Midbrain (tissue), 1 donor: ENCODE measurements around the gene RABGAP1.

ENCODE experiments used
- DNase-seq: peaks from one replicate; lab custom pipeline; 2025; lab: John Stamatoyannopoulos, UW

The RABGAP1 gene

DNA sequence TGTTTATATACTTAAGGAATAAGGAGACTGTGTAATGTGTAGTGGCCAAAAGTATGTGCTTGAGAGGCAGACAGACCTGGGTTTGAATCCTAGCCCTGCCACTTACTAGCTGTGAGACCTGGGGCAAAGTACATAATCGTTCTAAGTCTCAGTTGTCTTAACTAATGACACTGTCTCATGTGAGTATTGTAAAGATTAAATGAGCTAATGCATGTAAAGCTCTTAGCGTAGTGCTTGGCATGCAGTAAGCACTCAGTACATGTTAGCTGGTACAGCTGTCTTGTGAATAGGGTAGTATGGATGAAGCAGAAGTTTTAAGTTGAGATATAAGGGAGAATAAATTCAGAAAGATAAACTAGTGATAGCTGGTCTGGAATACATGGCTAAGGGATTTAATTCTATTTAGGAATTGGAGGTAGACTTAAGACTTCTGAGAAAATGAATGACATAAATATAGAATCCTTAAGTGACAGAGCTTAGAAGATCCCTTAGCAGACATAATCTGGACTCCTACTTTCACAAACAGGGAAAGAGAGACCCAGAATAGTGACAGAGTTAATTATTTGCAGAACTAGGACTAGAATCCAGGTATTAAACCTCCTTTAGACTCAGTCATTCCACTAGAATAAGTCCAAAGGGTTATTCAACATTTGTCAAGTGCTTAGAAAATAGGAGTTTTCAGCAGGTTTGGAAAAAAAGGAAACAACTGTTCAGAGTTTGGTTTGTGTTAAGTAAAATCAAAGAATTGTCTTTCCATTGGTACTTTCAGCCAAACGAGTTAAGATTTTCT is 105.8 kb downstream of the RABGAP1 start:
- no peak for DNase-seq

DNA sequence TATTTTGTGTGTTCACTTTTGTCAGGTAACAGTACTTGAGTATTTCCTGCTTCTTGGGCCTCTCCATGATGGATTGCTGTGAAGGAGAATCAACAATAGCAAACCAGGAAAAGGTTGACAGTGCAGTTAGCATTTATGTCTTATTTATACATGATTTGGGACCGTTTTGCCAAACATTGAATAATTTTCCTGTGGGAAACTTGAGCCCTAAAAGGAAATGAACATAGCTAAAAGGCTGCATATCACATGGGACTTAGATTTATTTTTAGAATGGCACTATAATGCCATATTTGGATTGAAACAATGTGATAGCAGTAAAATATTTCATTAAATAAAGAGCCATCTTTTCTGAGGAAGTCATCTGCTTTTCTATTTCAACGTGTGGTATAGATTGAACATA is 107.9 kb downstream of the RABGAP1 start:
- DNase-seq, result no peak

DNA sequence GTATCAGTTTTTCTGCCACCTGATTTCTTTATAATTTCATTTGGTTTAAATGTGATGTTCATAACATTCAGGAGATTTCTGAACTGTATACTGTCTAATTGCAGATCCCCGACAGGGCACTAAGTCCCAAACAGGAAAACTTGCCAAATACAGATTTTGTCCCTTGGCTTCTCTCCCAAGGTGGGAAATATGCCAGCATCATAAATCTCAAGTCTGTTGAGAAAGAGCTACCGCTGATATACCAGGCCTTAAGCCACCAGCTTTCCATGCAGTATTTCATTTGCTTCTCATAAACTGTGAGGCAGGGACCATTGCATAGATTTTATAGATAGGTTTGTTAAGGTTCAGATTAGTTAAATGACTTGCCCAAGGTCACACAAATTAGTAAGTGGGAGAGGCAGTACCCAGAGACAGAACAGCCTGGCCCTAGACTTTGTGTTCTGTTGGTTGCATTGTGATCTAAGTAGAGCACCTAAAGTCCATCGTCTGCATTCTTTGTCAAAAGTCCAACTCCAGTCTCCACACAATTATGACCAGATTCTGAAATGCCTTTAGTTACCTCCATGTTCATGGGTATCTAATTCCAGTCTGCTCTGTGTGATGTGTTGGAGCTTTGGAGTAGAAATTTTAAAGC is 108.9 kb downstream of the RABGAP1 start:
- no peak for DNase-seq

DNA sequence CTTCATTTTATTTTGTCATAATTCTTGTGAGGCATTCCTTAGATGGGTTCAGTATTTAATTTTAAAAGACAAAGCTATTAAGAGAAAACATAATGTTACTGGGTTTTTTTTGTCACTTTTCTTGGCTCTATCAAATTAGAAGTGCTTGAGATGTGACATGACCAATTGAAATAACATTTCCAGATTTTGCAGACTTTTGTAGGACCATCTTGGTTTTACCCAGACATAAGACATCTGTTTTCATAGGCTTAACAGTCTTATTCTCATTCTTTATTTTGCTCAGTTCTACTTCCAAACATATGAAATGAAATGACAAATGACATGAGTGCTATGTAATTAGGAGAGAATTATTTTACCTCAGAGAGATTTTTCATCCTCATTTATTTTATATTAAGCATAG is 112.2 kb downstream of the RABGAP1 start:
- no peak for DNase-seq

DNA sequence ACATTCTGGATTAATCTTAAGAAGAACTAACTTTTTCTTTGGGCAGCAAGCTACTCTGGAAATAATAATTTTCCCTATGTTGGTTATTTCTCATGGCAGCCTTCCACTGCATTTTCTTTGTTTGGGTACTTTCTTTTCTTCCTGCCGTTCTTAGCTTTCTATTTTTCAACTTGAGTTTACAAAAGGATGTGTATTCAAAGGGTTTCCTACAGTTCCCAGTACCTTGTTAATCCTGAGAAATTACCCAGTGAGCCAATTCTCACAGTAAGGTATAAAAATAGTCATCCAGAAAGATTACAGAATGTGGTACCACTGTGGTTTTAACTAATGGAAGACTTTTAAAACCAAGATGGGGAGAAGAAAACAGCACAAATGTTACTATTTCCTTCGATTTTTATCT is 112.9 kb downstream of the RABGAP1 start:
- no peak for DNase-seq

DNA sequence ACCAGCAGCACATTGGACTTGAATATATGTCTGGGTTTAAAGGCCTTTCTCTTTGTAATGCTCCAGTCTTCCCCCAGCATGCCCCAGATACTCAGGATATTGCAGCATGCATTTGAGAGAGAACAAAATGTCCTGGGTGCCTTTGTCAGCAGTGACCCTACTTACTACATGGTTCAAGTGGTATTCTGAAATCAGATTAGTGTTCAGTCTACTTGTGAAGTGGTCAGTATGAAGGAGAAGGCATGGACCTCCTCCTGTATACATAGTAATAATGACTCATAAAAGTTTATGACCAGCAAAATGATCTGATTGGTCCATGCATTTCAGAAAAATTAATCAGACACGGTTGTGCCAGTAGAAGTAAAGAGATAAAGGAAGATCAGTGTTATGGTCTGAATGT is 118.0 kb downstream of the RABGAP1 start:
- DNase-seq, result no peak

DNA sequence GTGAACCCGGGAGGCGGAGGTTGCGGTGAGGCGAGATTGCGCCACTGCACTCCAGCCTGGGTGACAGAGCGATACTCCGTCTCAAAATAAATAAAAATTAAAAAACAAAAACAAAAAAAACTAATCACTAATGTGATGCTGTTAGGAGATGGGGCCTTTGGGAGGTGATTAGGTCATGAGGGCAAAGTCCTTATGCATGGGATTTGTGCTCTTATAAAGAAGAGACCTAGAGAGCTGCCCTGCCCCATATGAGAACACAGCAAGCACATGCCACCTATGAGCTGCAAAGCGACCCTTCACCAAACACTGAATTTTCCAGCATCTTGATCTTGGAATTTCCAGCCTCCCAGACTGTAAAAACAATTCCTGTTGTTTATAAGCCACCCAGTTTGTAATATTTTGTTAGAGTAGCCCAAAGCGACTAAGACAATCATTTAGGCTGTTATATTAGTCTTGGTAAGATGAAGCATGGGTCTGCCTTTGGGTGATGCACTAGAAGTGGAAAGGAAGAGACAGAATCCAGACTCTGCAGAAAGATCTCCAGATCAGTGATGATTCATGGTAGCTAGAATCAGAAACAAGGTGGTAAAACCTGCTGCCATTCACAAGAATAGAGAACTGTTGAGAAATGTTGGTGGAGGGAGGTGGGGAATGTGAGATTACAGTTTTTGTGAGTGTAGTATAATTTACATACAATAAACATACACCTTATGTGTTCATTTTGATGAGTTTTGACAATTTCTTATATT is 118.8 kb downstream of the RABGAP1 start:
- DNase-seq, result no peak

DNA sequence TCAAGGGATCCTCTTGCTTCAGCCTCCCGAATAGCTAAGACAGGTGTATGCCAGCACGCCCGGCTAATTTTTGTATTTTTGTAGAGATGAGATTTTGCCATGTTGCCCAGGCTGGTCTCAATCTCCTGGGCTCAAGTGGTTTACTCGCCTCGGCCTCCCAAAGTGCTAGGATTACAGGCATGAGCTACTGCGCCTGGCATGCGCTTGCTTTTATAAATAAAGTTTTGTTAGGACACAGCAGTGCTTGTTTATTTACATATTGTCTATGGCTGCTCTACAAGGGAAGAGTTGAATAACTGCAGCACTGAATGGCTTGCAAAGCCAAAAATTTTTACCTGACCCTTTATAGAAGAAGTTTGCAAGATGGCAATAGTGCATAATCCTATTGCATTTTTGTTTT is 120.4 kb downstream of the RABGAP1 start:
- no peak for DNase-seq

DNA sequence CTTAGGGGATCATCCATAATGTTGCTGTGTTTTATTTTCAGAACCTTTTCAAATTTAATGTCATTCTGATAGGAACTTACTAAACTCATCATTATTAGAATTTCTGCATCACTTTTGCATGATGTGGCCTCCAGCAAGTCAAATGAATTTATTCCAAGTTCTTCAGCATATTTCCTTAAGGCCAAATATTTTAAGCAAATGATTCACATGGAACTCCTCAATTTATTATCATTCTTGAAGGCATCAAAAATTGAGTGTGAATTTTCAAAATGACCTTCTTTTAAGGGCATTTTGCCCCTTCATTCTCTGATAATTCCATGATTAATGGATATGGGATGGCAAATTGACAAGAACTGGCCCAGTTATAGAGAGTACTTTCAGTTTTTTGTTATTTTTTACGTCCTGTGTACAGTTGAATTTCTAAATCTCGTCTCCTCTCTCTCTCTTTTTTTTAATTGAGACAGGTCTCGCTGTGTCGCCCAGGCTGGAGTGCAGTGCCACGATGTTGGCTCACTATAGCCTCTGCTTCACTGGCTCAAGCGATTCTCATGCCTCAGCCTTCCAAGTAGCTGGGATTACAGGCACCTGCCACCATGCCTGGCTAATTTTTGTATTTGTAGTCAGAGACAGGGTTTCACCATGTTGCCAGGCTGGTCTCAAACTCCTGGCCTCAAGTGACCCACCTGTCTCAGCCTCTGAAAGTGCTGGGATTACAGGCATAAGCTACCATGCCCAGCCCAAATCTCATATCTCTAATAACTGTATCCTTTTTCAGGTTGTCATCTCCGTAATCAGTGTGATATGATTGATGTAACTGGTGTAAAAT is 121.7 kb downstream of the RABGAP1 start:
- no peak for DNase-seq

DNA sequence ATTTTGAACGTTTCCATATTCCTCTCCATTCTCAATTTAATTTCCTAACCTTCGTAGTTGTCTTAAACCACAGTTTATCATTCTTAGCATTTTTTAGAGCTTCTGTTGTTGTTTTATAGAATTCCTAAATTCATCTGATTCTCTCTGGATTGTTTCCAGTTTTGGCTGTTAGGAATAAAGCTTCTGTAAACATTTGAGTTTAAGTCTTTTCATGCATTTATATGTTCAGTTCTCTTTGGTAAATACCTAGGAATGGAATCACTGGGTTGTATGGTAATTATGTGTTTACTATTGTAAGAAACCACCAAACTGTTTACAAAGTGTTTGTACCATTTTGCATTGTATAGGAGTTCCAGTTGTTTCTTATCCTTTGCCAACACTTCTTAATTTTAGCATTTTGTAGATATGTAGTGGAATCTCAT is 122.4 kb downstream of the RABGAP1 start:
- DNase-seq, result no peak

DNA sequence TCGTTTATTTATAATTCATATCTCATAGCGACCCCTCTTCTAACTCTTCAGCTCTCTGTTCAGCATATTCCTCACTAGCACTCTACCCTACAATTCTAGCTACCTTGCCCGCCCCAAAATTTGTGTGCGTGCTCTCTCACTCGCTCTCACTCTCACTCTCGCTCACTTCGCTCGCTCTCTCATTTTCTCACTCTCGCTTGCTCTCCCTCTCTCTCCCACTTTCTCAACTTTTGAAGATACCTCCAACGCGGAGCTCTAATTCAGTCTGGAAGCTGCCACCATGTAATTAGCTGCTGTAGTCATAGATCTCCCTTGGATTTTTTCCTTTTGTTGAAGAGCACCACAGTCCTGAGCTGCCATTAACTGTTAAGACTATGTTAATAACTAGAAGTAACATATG is 123.1 kb downstream of the RABGAP1 start:
- no peak for DNase-seq

DNA sequence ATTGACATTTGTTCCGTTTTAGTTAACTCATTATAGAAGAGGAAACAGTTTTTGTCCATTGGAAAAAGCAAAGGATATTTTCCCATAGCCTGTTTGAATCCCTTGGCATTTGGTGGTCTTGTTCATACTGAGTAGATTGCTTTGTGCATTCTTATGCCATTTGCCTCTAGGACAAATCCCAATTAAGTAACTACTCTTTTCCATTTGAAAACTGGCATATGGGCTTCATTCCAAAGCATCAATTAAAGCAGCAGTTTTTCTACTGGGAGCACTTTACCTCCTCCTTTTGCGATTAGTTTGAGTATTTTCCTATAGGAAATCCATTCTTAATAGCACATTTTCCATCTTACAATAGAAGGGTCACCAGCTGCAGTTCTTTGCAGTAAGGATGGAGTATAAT is 123.9 kb downstream of the RABGAP1 start:
- no peak for DNase-seq

DNA sequence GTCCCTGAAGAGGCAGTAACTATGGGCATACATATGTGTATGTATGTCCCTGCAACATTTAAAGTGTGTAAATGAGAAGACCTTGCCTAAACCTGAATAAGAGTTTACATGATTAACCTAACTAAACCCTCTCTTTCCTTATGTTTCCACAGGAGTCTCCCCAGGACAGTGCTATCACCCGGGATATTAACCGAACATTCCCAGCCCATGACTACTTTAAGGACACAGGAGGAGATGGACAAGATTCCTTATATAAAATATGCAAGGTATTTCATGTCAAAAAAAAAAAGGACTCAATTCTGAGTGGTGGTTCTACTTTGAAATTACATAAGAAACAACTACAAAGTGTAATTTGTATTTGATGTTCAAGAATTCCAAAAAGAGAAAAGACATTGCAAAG is 124.4 kb downstream of the RABGAP1 start:
- DNase-seq, result no peak

DNA sequence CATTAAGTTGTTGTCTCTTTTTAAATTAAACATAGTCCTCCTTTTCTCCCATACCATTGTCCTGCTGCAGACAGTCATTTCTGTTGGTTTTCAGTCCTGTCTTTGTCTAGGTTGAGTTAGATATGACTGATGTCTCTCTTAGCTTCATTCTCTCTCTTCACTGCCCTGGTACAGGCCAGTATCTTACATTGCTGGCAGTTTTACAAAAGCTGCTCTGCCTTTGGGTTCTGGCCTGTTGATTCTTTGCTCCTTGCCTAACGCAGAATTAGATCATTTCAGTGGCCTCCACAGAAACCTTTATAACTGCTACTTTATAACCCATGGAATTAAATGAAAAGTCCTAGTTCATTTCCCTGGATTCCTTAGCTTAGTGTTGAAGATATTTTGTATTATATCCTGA is 126.3 kb downstream of the RABGAP1 start:
- no peak for DNase-seq

DNA sequence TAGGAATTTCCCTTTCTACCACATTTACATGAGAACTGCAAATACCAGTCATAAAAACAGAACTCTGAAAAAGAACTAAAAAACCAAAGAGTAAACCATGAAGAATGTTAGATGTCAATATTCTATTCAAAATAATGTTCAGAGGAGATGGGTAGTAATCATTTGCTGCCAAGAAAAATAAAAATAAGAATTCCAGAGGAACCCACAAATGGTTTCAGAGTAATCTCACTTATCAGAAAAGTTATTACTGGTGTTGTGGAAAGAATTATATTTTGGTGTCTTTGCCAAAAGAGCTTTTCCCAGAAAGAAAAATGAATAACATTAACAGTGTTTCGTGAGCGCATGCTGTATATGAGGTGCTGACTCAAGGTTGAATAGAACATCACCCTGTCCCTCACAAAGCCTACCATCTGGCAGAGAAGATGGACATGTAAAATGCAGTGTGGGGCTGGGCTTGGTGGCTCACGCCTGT is 128.2 kb downstream of the RABGAP1 start:
- DNase-seq, result no peak

DNA sequence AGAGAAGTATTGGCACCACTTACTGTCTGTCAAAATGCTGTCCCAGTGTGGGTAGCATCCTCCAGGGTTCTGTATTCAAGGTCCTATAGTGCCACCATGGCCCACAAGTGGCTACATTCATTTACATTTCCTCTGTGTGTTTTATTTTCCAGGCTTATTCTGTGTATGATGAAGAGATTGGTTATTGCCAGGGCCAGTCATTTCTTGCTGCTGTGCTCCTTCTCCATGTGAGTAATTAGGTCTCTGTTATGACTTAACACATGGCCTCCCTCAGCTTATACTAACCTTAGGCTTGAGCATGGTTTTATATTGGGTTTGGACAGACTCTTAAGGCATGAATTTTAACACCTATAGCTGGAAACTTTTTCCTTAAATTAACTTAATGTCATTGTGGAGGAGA is 129.4 kb downstream of the RABGAP1 start:
- no peak for DNase-seq

DNA sequence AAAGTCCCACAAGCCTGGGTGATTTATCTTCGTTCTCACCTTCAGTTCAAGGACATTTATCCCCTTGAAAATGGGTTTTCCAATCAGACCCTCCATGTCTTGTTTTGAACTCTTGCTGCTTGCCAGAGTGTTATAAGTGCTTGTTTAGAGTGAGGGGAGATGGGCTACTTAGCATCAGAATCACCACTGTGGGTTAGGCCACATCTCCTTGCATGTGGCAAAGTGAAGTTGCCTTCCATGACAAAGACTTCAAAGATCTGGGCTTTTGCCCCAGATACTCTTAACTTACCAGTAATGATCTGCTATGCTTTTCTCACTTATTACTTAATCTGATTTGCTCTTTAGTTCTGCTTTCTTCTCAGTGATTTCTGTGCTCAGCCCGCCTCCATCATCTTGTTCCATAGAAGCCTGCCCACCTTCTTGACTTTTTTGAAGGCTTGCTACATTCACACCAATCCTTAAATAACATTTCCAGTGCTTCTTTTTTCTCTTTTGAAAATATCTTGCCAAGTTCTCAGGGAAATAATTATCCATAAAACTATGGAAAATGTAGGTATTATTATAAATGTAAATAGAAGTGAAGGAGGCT is 131.7 kb downstream of the RABGAP1 start:
- no peak for DNase-seq

DNA sequence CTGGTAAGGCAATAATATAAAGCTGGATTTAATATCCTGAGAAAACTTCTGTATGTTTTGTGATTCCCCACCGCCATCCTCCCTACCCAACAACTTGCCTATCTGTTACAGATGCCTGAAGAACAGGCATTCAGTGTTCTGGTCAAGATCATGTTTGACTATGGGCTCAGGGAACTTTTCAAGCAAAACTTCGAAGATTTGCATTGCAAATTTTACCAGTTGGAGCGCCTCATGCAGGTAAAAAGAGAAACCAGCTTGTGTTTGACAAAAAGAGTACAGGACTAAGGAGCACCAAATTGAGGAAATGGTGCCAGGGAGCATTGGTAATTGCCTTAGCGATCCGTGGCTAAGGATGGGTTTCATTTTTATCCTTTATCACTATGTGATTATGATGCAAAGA is 132.6 kb downstream of the RABGAP1 start:
- no peak for DNase-seq

DNA sequence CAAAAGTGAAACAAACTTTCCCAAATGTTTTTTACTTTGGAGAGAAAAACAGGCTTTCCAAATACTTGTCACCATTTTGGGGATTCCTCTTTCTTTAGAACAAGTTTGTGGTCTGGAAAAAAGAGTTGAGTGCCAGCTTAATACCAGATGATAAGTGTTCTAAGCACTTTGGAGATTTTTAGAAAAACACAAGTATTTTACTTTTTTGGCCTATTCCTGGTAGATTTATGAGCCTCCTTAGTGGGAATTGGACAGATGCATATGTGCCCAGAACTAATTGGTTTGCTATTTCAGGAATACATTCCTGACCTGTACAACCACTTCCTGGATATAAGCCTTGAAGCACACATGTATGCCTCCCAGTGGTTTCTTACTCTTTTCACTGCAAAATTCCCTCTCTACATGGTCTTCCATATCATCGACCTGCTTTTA is 133.2 kb downstream of the RABGAP1 start:
- DNase-seq, result no peak

DNA sequence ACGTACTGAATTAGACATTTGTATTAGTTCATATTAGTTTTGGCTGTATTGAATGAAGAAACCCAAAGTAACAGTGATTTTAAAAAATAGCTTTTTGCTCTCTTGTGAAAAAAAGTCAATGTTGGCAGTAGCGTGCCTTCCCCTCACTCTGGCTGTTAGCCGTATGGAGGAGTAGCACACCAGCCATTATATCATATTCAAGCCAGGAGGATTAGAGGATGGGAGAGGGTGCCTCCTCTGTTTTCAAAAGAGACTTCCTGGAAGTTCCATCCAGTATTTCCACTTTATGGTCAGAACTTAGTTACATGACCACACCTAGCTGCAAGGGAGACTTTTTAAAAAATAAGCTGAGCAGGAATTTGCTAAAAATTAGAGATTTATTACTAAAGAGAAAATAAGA is 133.8 kb downstream of the RABGAP1 start:
- no peak for DNase-seq

DNA sequence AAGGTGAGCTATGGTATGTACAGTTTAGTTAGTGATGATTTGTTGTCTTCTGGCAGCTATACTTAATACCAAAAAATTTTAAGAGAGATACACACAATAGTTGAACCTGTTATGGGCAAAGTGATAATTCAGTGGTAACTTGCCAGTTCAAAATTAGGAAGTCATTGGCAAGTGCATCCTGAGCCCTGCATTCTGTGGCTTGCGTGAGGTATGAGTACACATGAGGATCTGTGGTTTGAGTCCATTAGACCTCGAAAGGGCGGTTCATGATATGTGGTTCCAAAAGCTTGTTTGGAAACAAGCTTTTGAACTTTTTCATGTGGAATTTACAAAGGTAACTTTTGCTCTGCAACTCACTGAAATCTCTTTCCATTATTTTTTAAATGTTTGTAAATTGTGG is 139.6 kb downstream of the RABGAP1 start:
- DNase-seq, result no peak

DNA sequence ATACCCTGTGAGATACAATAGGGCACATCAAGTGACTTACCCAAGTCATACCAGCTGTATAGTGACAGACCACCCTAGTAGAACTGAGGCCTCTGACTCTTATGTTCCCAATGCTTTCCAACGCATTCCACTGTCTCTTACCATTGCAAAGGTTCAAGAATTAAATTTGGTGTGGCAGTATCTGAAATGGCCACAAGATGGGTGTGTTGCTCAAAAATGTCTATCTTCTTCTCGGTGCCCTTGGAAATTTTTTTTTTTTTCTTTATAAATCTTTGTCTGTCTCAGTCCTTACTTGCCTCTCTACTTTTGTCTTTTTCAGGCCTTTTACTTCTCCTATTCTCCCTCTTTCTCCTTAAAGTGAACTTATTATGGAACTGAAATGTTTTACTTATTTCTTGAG is 141.0 kb downstream of the RABGAP1 start:
- peak; percentile 18 for DNase-seq
